ENCODE data around the gene KRTAP10-2.

The KRTAP10-2 gene

DNA sequence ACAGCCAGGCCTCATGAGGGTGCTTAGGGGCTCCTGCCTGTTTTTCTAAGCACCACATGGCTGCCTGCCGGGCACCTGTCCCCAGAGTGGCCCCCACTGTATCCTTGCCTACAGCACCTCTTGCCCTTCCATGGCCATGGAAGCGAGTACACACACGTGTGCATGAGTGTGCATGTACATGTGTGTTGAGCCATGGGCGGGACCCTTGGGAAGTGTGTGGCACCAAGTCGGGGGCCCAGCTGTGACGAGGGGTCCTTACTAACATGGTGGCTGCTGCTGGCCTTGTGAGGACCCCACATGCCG, 37.1 kb downstream of the KRTAP10-2 start:
- Histone ChIP-seq H3K4me1 (peaks cover 43% of the 10 kb centered on the region), H4K20me1 (no peaks in the 10 kb centered on the region), H3K27ac (no peak overlapping the region), H3K4me3 (no peak overlapping the region), H3K9ac (no peak overlapping the region), H3K27me3 (no peaks in the 10 kb centered on the region), H3K9me3 (no peaks in the 10 kb centered on the region), H3K4me2 (peak overlapping the region; percentile 73), H3K36me3 (no peaks in the 10 kb centered on the region)
- TF ChIP-seq Cebpa-rat (IDR thresholded peaks at IDR 0.05): no peak

DNA sequence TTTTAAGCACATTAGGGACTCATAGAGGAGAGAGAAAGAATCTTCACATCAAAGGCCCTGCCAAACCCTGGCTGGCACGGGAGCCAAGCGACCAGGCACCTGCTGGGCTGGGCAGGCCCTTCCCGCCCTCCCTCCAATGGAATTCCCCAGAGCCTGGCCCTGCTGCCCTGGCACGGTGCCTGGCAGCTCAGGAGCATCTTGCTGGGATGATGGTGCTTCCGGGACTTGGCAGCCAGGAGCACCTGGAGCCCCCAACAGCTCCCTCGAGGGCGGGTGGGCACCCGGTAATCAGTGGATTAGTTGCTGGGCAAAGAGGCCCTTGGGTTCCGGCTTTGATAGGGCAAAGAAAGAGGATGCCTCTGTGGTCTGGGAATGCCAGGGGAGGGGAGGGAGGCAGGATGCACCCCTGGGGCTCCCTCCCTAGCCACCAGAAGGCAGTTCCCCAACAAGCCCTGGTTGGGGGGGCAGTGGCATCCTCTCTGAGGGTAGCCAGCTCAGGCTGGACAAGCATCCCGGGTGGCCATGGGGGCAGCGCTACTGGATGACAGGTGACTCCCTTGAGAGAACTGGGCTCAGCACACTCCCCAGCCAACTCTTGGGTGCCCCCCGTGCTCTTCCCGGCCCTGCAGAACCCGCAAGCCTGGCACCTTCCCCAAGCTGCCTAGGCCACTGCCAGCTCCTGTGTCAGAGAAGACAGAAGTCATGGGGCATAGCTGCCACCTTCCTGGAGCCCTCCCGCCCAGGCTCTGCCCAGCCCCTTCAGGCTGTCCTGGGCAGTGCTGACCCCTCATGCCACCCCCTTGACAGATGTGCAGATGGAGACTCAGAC, 37.7 kb downstream of the KRTAP10-2 start:
- no peak overlapping the region for H3K27ac ChIP-seq
- H3K4me3 ChIP-seq: no peak overlapping the region
- peaks cover 43% of the 10 kb centered on the region for H3K4me1 ChIP-seq
- H3K9me3 ChIP-seq: no peaks in the 10 kb centered on the region
- no peaks in the 10 kb centered on the region for H4K20me1 ChIP-seq
- no peak overlapping the region for H3K4me2 ChIP-seq
- H3K36me3 ChIP-seq: peaks cover 4% of the 10 kb centered on the region; the same call in 1 of the 2 replicates
- no peak for TF ChIP-seq Cebpa-rat (IDR thresholded peaks at IDR 0.05)
- no peaks in the 10 kb centered on the region for H3K27me3 ChIP-seq
- no peak overlapping the region for H3K9ac ChIP-seq

DNA sequence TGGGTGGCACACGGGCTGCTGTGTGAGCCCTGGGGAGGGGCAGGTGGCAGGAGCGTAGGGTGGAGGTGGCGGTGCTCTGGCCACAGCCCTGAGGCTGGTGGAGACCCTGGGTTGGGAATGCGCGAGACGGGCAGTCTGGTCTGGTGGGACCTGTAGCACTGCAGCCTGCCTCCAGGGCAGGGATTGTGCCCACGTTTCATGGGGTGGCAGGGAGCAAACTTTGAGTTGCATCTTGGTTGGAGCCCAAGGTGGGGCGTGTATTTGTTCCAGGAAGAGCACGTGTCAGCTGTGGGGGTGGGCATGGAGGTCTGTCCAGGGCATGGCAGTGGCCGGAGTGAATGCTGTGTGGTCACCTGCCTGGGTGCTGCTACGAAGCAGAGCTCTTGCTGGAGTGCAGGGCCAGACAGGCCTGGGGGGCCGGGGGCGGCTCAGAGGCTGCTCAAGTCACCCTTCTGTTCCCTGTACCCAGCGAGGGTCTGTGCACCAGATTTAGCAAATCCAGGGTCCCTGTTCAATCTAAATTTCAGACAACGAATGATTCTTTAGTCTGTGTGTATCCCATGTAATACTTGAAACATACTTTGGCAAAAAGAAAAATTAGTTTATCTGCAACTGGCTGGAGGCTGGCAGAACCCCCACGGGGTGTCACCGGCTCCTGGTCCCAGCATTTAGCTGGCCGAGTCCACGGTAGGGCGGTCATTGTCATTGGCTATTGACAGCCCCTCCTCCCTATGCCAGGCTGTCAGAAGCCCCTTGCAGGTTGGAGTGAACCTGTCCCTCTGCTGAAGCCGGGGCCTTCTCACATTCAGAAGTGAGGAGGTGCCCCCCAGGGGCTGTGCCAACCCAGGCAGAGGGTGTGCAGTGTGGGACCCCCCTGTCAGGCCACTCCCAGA, 38.6 kb downstream of the KRTAP10-2 start:
- H3K4me3 ChIP-seq: no peak overlapping the region
- no peaks in the 10 kb centered on the region for H4K20me1 ChIP-seq
- H3K27me3 ChIP-seq: no peaks in the 10 kb centered on the region
- peaks cover 43% of the 10 kb centered on the region for H3K4me1 ChIP-seq
- H3K9me3 ChIP-seq: no peaks in the 10 kb centered on the region
- H3K4me2 ChIP-seq: no peak overlapping the region
- H3K27ac ChIP-seq: no peak overlapping the region
- H3K36me3 ChIP-seq: peaks cover 10% of the 10 kb centered on the region; the same call in 1 of the 2 replicates
- H3K9ac ChIP-seq: no peak overlapping the region
- no peak for TF ChIP-seq Cebpa-rat (IDR thresholded peaks at IDR 0.05)

- no peaks in the 10 kb centered on the region for H3K27me3 ChIP-seq
- peaks cover 51% of the 10 kb centered on the region for H3K4me1 ChIP-seq
These were observed 39.4 kb downstream of the KRTAP10-2 start for GRCh38 chr21:44511938-44512275.

GRCh38 chr21:44511219-44511937, 39.9 kb downstream of the KRTAP10-2 start:
- no peak overlapping the region for H3K27ac ChIP-seq
- peaks cover 10% of the 10 kb centered on the region; the same call in 1 of the 2 replicates for H3K36me3 ChIP-seq
- no peak overlapping the region for H3K4me2 ChIP-seq
- no peak for TF ChIP-seq Cebpa-rat (IDR thresholded peaks at IDR 0.05)
- no peak overlapping the region for H3K9ac ChIP-seq
- no peaks in the 10 kb centered on the region for H4K20me1 ChIP-seq
- peaks cover 57% of the 10 kb centered on the region for H3K4me1 ChIP-seq
- H3K4me3 ChIP-seq: no peak overlapping the region
- no peaks in the 10 kb centered on the region for H3K27me3 ChIP-seq
- no peaks in the 10 kb centered on the region for H3K9me3 ChIP-seq

More at GRCh38 chr21:44511938-44512275, 39.4 kb downstream of the KRTAP10-2 start:
- Histone ChIP-seq H3K4me3 (no peak overlapping the region), H3K9ac (no peak overlapping the region), H3K27ac (no peak overlapping the region), H3K9me3 (no peaks in the 10 kb centered on the region), H3K36me3 (peaks cover 10% of the 10 kb centered on the region; the same call in 1 of the 2 replicates), H3K4me2 (no peak overlapping the region), H4K20me1 (no peaks in the 10 kb centered on the region)
- no peak for TF ChIP-seq Cebpa-rat (IDR thresholded peaks at IDR 0.05)

GRCh38 chr21:44510508-44511218, 40.6 kb downstream of the KRTAP10-2 start:
- Histone ChIP-seq H3K4me2 (peak overlapping the region; percentile 66), H3K36me3 (peaks cover 10% of the 10 kb centered on the region; the same call in 1 of the 2 replicates), H4K20me1 (no peaks in the 10 kb centered on the region), H3K27ac (no peak overlapping the region), H3K27me3 (no peaks in the 10 kb centered on the region), H3K4me3 (0 out of 2 replicates have a peak overlapping the region, but pooled peaks have one; percentile 11), H3K9me3 (no peaks in the 10 kb centered on the region), H3K9ac (no peak overlapping the region), H3K4me1 (peaks cover 58% of the 10 kb centered on the region)
- TF ChIP-seq Cebpa-rat (IDR thresholded peaks at IDR 0.05): no peak

DNA sequence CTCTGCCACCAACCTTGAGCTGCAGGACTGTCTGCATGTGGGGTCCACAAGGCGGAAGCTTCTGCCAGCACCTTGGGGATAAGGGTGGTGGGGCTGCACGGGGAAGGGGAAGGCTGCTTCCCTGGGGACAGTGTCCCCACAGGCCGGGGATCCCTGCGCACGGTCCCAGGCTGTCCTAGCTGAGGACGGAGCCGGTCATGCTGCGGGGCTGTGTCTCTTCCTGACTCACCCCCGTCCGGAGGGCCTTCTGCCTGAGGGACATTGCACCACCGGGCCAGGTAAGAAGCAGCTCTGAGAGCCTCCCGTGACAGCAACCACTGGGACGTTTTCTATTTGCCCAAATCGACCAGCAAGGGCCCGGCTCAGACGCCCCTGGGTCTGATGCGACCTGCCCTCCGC, 41.2 kb downstream of the KRTAP10-2 start:
- TF ChIP-seq Cebpa-rat (IDR thresholded peaks at IDR 0.05): no peak
- no peak overlapping the region for H3K9ac ChIP-seq
- no peaks in the 10 kb centered on the region for H3K9me3 ChIP-seq
- no peaks in the 10 kb centered on the region for H3K27me3 ChIP-seq
- H4K20me1 ChIP-seq: no peaks in the 10 kb centered on the region
- H3K4me1 ChIP-seq: peaks cover 53% of the 10 kb centered on the region
- H3K4me3 ChIP-seq: no peak overlapping the region
- peak overlapping the region; percentile 66 for H3K4me2 ChIP-seq
- no peak overlapping the region for H3K27ac ChIP-seq
- H3K36me3 ChIP-seq: peaks cover 10% of the 10 kb centered on the region; the same call in 1 of the 2 replicates

DNA sequence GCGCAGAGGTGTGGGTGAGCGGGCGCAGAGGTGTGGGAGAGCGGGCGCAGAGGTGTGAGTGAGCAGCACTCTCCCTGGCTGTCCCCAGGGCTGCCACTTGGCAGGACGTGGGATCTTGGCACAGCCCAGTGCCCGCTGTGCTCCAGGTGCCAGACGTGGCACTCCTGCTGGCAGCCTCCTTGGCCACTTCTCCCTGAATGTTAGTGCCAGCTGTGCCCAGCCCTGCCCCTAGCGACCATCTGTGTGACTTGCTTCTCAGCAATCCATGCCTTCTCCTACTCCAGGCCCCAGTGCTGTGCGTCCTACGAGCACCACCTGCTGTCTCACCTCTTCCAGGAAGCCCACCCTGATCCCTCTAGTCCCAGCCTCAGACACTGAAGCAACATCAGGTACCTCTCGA, 41.8 kb downstream of the KRTAP10-2 start:
- TF ChIP-seq Cebpa-rat (IDR thresholded peaks at IDR 0.05): no peak
- H3K4me3 ChIP-seq: no peak overlapping the region
- H3K4me1 ChIP-seq: peaks cover 53% of the 10 kb centered on the region
- no peaks in the 10 kb centered on the region for H4K20me1 ChIP-seq
- H3K4me2 ChIP-seq: no peak overlapping the region
- no peaks in the 10 kb centered on the region for H3K9me3 ChIP-seq
- H3K9ac ChIP-seq: no peak overlapping the region
- no peaks in the 10 kb centered on the region for H3K27me3 ChIP-seq
- peaks cover 10% of the 10 kb centered on the region; the same call in 1 of the 2 replicates for H3K36me3 ChIP-seq
- H3K27ac ChIP-seq: no peak overlapping the region
